Upper lobe of left lung (tissue), 6 donors: ENCODE data around the gene UBE4B. TPM values are rescaled to one million over a fixed set of nuclear protein-coding genes. Genes with fewer than 3 reads are reported as not detected.
"Not testable (repeated sequence)": the region's sequence is repeated elsewhere in the genome, so short reads cannot be mapped to it uniquely, and the experiment has no call there.

Experiments
- ATAC-seq, 2 donors: fragments of 200-7000 bp; cut with Tn5 transposase; one replicate each; pipeline ENCODE4 v1.9.1; 2022; ENCODE audit warnings: mild to moderate bottlenecking in 2 of 2, moderate library complexity in 2 of 2; ENCODE audit not compliant: low FRiP score in 2 of 2
- DNase-seq, 2 donors: peaks; one replicate each; pipeline ENCODE4 v3.0.0-alpha.2; 2019 to 2020
- H3K27ac ChIP-seq, 4 donors: fragments of 200-600 bp; sonication (generic); one replicate each; pipeline ENCODE4 v1.5.1; 2016 to 2019
- H3K27me3 ChIP-seq, 4 donors: fragments of 200-600 bp; sonication (generic); one replicate each; pipeline ENCODE4 v1.5.1; 2017 to 2019
- H3K36me3 ChIP-seq, 4 donors: fragments of 200-600 bp; sonication (generic); one replicate each; pipeline ENCODE4 v1.5.1; 2016 to 2019
- H3K4me1 ChIP-seq, 4 donors: fragments of 200-600 bp; sonication (generic); one replicate each; pipeline ENCODE4 v1.5.1; 2018 to 2019
- H3K4me3 ChIP-seq, 4 donors: fragments of 200-600 bp; sonication (generic); one replicate each; pipeline ENCODE4 v1.5.1; 2017 to 2019; ENCODE audit warnings: mild to moderate bottlenecking in 2 of 4, moderate library complexity in 1 of 4
- H3K9me3 ChIP-seq, 4 donors: fragments of 200-600 bp; sonication (generic); one replicate each; pipeline ENCODE4 v1.5.1; 2018 to 2019
- CTCF ChIP-seq, 6 experiments: fragments of 450-650 bp in 4 of 6; fragments of 200-600 bp in 2 of 6; sonication (generic) in 2 of 6; IDR thresholded peaks; one replicate each; pipeline ENCODE4 v1.5.1; 2016 to 2019; ENCODE audit warnings: antibody characterized with exemption in 6 of 6
- EP300 ChIP-seq, 4 donors: sonication (generic); formaldehyde crosslinking; IDR thresholded peaks; one replicate each; pipeline ENCODE4 v1.5.1; 2017; ENCODE audit warnings: antibody characterized with exemption in 4 of 4, control low read depth in 2 of 4
- POLR2A ChIP-seq, 4 donors: fragments of 450-650 bp; IDR thresholded peaks; one replicate each; pipeline ENCODE4 v1.5.1; 2016 to 2017; ENCODE audit warnings: antibody characterized with exemption in 4 of 4, mild to moderate bottlenecking in 2 of 4
- POLR2AphosphoS5 ChIP-seq, 2 donors: sonication (generic); formaldehyde crosslinking; IDR thresholded peaks; one replicate each; pipeline ENCODE4 v1.5.1; 2017; ENCODE audit warnings: antibody characterized with exemption in 2 of 2
- WGBS, 2 donors: methylation state at CpG; one replicate each; pipeline ENCODE4 v1.1.5; 2017 to 2018; 5-methylcytosine and 5-hydroxymethylcytosine counted together
- total RNA-seq, 6 donors: library from RNA; depleted of rRNA in 4 of 6; stranded (reverse); fragments of >200 nt in 4 of 6; gene quantifications; one replicate each; pipeline versions ENCODE4 v1.1.0 to v1.2.1, GENCODE V29; 2016 to 2021
- donor health status: DM: no; HTN: no; CAD: no; lungs with moderate emphysema.
- donor health status: DM: no; HTN: yes; CAD: no; lungs with severe emphysema.

The UBE4B gene
- total RNA-seq, 6 donors from 2014 or later = 24.5 to 83.8 (median 42.8) TPM

- 84 to 88% methylated on average over 3 of the region's 3 CpGs for WGBS, 2 donors
- Histone ChIP-seq H3K9me3 (no peaks in the 10 kb centered on the region), H3K4me3 (no peak overlapping the region), H3K36me3 (no peaks in the 10 kb centered on the region), H3K4me1 (no peaks in the 10 kb centered on the region), H3K27ac (no peak overlapping the region), H3K27me3 (no peaks in the 10 kb centered on the region)
- TF ChIP-seq CTCF (IDR thresholded peaks at IDR 0.05) = no peak
- DNase-seq = no peak
- no peak for ATAC-seq
Measured at GRCh38 chr1:10020086-10020485, 12.7 kb upstream of the UBE4B start.

- WGBS, 2 donors = 80 to 91% methylated on average over 2 of the region's 2 CpGs
- not testable (repeated sequence) for H3K4me3 ChIP-seq, H3K27me3 ChIP-seq, H3K9me3 ChIP-seq, H3K4me1 ChIP-seq, ATAC-seq, DNase-seq, H3K27ac ChIP-seq, H3K36me3 ChIP-seq
Measured at GRCh38 chr1:10020678-10021077, 12.1 kb upstream of the UBE4B start.

DNA sequence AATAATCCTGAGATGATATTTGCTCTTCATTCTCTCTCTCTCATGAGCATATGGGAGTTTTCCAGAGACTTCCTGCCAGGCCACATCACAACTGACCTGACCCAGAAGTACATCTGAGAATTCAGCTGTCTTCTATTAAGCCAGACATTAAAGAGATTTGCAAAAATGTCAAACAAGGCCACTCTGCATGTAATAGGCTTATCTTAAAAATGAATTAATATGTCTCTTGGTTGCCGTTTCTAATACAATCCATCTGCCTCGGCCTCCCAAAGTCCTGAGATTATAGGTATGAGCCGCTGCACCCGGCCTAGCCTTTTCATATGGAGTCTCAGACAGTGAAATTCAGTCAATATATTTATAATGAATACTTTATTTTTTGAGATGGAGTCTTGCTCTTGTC lies 10.8 kb upstream of the UBE4B start:
- H3K9me3 ChIP-seq, H3K36me3 ChIP-seq, H3K27ac ChIP-seq, H3K4me1 ChIP-seq, H3K27me3 ChIP-seq, H3K4me3 ChIP-seq, ATAC-seq, DNase-seq: not testable (repeated sequence)
- WGBS, 2 donors = 92% methylated on average over 4 of the region's 4 CpGs

DNA sequence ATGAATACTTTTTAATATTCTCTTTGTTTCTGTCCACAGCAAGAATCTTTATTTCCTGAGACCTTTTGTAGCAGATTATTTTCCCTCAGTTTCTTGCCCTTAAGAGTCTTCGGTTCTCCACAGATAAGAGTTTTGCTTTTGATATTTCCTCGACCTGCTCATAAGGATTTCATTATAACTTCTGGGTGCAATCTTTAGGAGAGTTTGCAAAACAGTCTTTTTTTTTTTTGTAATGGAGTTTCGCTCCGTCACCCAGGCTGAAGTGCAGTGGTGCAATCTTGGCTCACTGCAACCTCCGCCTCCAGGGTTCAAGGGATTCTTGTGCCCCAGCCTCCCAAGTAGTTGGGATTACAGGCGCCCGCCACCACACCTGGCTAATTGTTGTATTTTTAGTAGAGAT lies 10.1 kb upstream of the UBE4B start:
- H3K4me3 ChIP-seq = no peak overlapping the region
- H3K9me3 ChIP-seq = no peaks in the 10 kb centered on the region
- no peaks in the 10 kb centered on the region for H3K4me1 ChIP-seq
- no peaks in the 10 kb centered on the region for H3K27me3 ChIP-seq
- peak in 1 of 2 donors; percentile 22 for DNase-seq
- ATAC-seq = no peak
- H3K27ac ChIP-seq = no peak overlapping the region
- TF ChIP-seq EP300 (IDR thresholded peaks at IDR 0.05) (no peak), POLR2A (IDR thresholded peaks at IDR 0.05) (no peak), CTCF (IDR thresholded peaks at IDR 0.05) (no peak), POLR2AphosphoS5 (IDR thresholded peaks at IDR 0.05) (no peak)
- no peaks in the 10 kb centered on the region for H3K36me3 ChIP-seq
- WGBS, 2 donors = 73 to 74% methylated on average over 7 of the region's 7 CpGs

DNA sequence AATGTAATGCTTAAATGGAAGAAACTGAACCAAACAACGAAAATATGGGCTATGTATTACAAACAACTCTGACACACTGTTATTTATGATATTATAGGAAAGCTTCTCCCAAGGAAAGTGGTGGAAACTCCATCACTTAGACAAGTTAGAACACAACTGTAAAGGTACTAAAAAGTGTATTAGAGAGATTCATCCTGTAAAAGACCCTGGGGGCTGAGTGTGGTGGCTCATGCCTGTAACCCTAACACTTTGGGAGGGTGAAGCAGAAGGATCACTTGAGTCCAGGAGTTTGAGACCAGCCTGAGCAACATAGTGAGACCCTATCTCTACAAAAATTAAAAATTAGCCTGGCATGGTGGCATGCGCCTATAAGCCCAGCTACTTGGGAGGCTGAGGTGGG lies 7.4 kb upstream of the UBE4B start:
- Histone ChIP-seq H3K36me3 (no peaks in the 10 kb centered on the region), H3K9me3 (no peaks in the 10 kb centered on the region), H3K4me1 (no peaks in the 10 kb centered on the region), H3K27ac (no peak overlapping the region), H3K4me3 (no peak overlapping the region), H3K27me3 (no peaks in the 10 kb centered on the region)
- no peak for ATAC-seq
- TF ChIP-seq POLR2AphosphoS5 (IDR thresholded peaks at IDR 0.05) = no peak
- no peak for TF ChIP-seq POLR2A (IDR thresholded peaks at IDR 0.05)
- no peak for TF ChIP-seq EP300 (IDR thresholded peaks at IDR 0.05)
- TF ChIP-seq CTCF (IDR thresholded peaks at IDR 0.05) = no peak
- DNase-seq = no peak
- WGBS, 2 donors = 71 to 76% methylated on average over 2 of the region's 2 CpGs

DNA sequence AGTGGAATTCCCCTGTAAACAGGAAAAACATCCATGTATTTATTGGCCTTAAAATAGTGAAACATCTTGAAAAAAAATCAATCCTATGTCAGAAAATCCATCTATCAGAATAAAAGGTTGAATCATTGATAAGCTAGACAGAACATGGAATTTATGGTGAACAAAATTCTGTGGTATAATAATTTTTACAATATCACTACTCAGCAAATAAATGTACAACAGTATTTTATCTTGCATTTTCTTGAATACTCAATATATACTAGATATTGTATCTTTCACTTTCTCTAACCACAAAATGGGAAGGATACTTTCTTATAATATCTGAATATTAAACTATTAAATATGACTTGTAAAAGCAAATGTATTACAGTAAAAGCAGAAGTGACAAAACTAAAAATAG lies 5.7 kb upstream of the UBE4B start:
- no peak for TF ChIP-seq CTCF (IDR thresholded peaks at IDR 0.05)
- TF ChIP-seq EP300 (IDR thresholded peaks at IDR 0.05) = no peak
- no peak for TF ChIP-seq POLR2A (IDR thresholded peaks at IDR 0.05)
- TF ChIP-seq POLR2AphosphoS5 (IDR thresholded peaks at IDR 0.05) = no peak
- Histone ChIP-seq H3K27me3 (no peaks in the 10 kb centered on the region), H3K4me1 (peaks cover 0 to 3% (median 1%) of the 10 kb centered on the region in 4 donors), H3K36me3 (no peaks in the 10 kb centered on the region), H3K4me3 (no peak overlapping the region), H3K27ac (no peak overlapping the region), H3K9me3 (no peaks in the 10 kb centered on the region)
- DNase-seq (no peak), ATAC-seq (no peak)

DNA sequence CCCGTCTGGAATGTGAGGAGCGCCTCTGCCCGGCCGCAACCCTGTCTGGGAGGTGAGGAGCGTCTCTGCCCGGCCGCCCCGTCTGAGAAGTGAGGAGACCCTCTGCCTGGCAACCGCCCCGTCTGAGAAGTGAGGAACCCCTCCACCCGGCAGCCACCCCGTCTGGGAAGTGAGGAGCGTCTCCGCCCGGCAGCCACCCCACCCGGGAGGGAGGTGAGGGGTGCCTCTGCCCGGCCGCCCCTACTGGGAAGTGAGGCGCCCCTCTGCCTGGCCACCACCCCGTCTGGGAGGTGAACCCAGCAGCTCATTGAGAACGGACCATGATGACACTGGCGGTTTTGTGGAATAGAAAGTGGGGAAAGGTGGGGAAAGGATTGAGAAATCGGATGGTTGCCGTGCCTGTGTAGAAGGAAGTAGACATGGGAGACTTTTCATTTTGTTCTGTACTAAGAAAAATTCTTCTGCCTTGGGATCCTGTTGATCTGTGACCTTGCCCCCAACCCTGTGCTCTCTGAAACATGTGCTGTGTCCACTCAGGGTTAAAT lies 3.7 kb upstream of the UBE4B start:
- H3K4me1 ChIP-seq = peaks cover 6 to 17% (median 8%) of the 10 kb centered on the region in 4 donors
- not testable (repeated sequence) for H3K27me3 ChIP-seq, H3K36me3 ChIP-seq, H3K9me3 ChIP-seq, ATAC-seq
- H3K4me3 ChIP-seq = peak overlapping the region in 1 of 4 donors; percentile 14
- H3K27ac ChIP-seq = peak overlapping the region in 1 of 4 donors; percentile 79
- 67 to 72% methylated on average over 11 to 16 of the region's 24 CpGs for WGBS, 2 donors
- DNase-seq = peak; percentile 46 to 66
